IMR-90 (cell line): ENCODE measurements around the gene IRAK3. TPM values are rescaled to one million over a fixed set of nuclear protein-coding genes. Genes with fewer than 3 reads are reported as not detected.
"Not testable (repeated sequence)": the region's sequence is repeated elsewhere in the genome, so short reads cannot be mapped to it uniquely, and the experiment has no call there.

Source experiments
- ATAC-seq: fragments of 200-7000 bp; cut with Tn5 transposase; 2 replicates; pipeline ENCODE4 v1.9.1; 2020; ENCODE audit warnings: low read depth, mild to moderate bottlenecking, moderate library complexity
- BruUV-seq: library from RNA; stranded (reverse); fragments of 400-500 nt; replicated peaks from 2 replicates; lab custom pipeline; 2021; lab: Mats Ljungman, UMichigan
- CTCF ChIA-PET: fragments of 300-600 bp; formaldehyde crosslinking; extraction: SDS; loops from one replicate; lab custom pipeline; 2021; ENCODE audit warnings: antibody characterized with exemption; lab: Yijun Ruan, JAX
- POLR2A ChIA-PET: fragments of 300-600 bp; sonication (Branson Sonifier 250); formaldehyde crosslinking; loops from one replicate; lab custom pipeline; 2022; ENCODE audit warnings: antibody characterized with exemption; ENCODE audit not compliant: unreplicated experiment; lab: Charles Lee
- DNase-seq: peaks from one replicate; pipeline ENCODE4 v3.0.0; 2013
- H2AFZ ChIP-seq: replicated peaks from 2 replicates; pipeline ENCODE3; 2013; ENCODE audit warnings: low read length, mild to moderate bottlenecking; ENCODE audit not compliant: poor library complexity
- H2AK5ac ChIP-seq: 2 replicates; pipeline ENCODE4 v1.6.1; 2013; ENCODE audit warnings: low read depth, low read length, inconsistent platforms
- H2AK9ac ChIP-seq: replicated peaks from 2 replicates; pipeline ENCODE3; 2013; ENCODE audit warnings: mild to moderate bottlenecking, low read depth, low read length, moderate library complexity; ENCODE audit not compliant: poor library complexity
- H2BK120ac ChIP-seq: 2 replicates; pipeline ENCODE4 v1.6.1; 2013; ENCODE audit warnings: low read depth, low read length, inconsistent platforms
- H2BK15ac ChIP-seq: 3 replicates; pipeline ENCODE4 v1.6.1; 2013; ENCODE audit warnings: low read depth, low read length, inconsistent platforms
- H2BK20ac ChIP-seq: 2 replicates; pipeline ENCODE4 v1.6.1; 2013; ENCODE audit warnings: low read depth, mild to moderate bottlenecking, inconsistent platforms, low read length, moderate library complexity
- H2BK5ac ChIP-seq: 2 replicates; pipeline ENCODE4 v1.6.1; 2013; ENCODE audit warnings: mild to moderate bottlenecking, low read depth, low read length, inconsistent platforms; ENCODE audit not compliant: poor library complexity, severe bottlenecking
- H3K14ac ChIP-seq: replicated peaks from 2 replicates; pipeline ENCODE4 v1.6.1; 2013; ENCODE audit warnings: low read depth, low read length, inconsistent platforms
- H3K18ac ChIP-seq: 2 replicates; pipeline ENCODE4 v1.6.1; 2013; ENCODE audit warnings: low read depth, low read length, control low read depth
- H3K23ac ChIP-seq: 2 replicates; pipeline ENCODE4 v1.6.1; 2013; ENCODE audit warnings: low read depth, low read length, inconsistent platforms
- H3K27ac ChIP-seq: 2 replicates; pipeline ENCODE4 v1.5.1; 2013; ENCODE audit warnings: mild to moderate bottlenecking, control low read depth, low read length; ENCODE audit not compliant: insufficient read depth
- H3K27me3 ChIP-seq: 2 replicates; pipeline ENCODE4 v1.6.1; 2013; ENCODE audit warnings: low read length; ENCODE audit not compliant: control insufficient read depth, insufficient read depth
- H3K36me3 ChIP-seq: 2 replicates; pipeline ENCODE4 v1.6.1; 2013; ENCODE audit warnings: low read length, mixed read lengths; ENCODE audit not compliant: control insufficient read depth, insufficient read depth
- H3K4ac ChIP-seq: 2 replicates; pipeline ENCODE4 v1.6.1; 2013; ENCODE audit warnings: low read depth, low read length, inconsistent platforms
- H3K4me1 ChIP-seq: 2 replicates; pipeline ENCODE4 v1.6.1; 2013; ENCODE audit warnings: low read length, mixed read lengths; ENCODE audit not compliant: control insufficient read depth, insufficient read depth
- H3K4me2 ChIP-seq: 2 replicates; pipeline ENCODE4 v1.6.1; 2013; ENCODE audit warnings: low read depth, mild to moderate bottlenecking, control low read depth, low read length, moderate library complexity
- H3K4me3 ChIP-seq: 2 replicates; pipeline ENCODE4 v1.5.1; 2013; ENCODE audit warnings: low read depth, mild to moderate bottlenecking, control low read depth, low read length, moderate library complexity; ENCODE audit not compliant: insufficient read depth
- H3K56ac ChIP-seq: 2 replicates; pipeline ENCODE4 v1.6.1; 2013; ENCODE audit warnings: low read length, inconsistent platforms; ENCODE audit not compliant: insufficient read depth; ENCODE audit errors: extremely low read depth
- H3K79me1 ChIP-seq, 2 experiments: 2 replicates each; pipeline ENCODE4 v1.6.1; 2013; ENCODE audit warnings: low read length in 2 of 2, inconsistent platforms in 1 of 2, low read depth in 1 of 2
- H3K9ac ChIP-seq: 2 replicates; pipeline ENCODE4 v1.6.1; 2013; ENCODE audit warnings: low read depth, low read length, control low read depth
- H3K9me1 ChIP-seq: 2 replicates; pipeline ENCODE4 v1.6.1; 2013; ENCODE audit warnings: low read length, inconsistent platforms; ENCODE audit not compliant: insufficient read depth
- H3K9me3 ChIP-seq: 2 replicates; pipeline ENCODE4 v1.6.1; 2013; ENCODE audit warnings: low read length; ENCODE audit not compliant: control insufficient read depth, insufficient read depth
- H4K20me1 ChIP-seq: 2 replicates; pipeline ENCODE4 v1.6.1; 2013; ENCODE audit warnings: low read length, inconsistent platforms; ENCODE audit not compliant: insufficient read depth
- H4K5ac ChIP-seq: 2 replicates; pipeline ENCODE4 v1.6.1; 2013; ENCODE audit warnings: mild to moderate bottlenecking, low read depth, low read length, control low read depth
- H4K8ac ChIP-seq, 2 experiments: 2 replicates each; pipeline ENCODE4 v1.6.1; 2013; ENCODE audit warnings: low read depth in 2 of 2, low read length in 2 of 2, control low read depth in 1 of 2, inconsistent platforms in 1 of 2
- H4K91ac ChIP-seq: 2 replicates; pipeline ENCODE4 v1.6.1; 2013; ENCODE audit warnings: low read depth, low read length, inconsistent platforms; ENCODE audit not compliant: insufficient read depth
- WGBS, 2 experiments: methylation state at CpG; one replicate each; pipeline versions ENCODE4 v1.1.5 to v1.1.7; 2013; ENCODE audit warnings: missing lambda C conversion rate in 2 of 2; ENCODE audit not compliant: insufficient read length in 1 of 2; ENCODE audit errors: extremely low coverage in 2 of 2; 5-methylcytosine and 5-hydroxymethylcytosine counted together
- dilution Hi-C: fragments of 300-500 bp; cut with HindIII; formaldehyde crosslinking; loops from one replicate; pipeline ENCODE4 v1.14.3; 2018; ENCODE audit warnings: low sequenced_read_pairs; ENCODE audit not compliant: unreplicated experiment
- in situ Hi-C: fragments of 300-500 bp; cut with MboI; formaldehyde crosslinking; loops from 3 replicates; pipeline ENCODE4 v1.14.3; 2019; ENCODE audit warnings: low sequenced_read_pairs, inconsistent platforms, mixed read lengths
- intact Hi-C: fragments of 100-400 bp; cut with micrococcal nuclease; formaldehyde crosslinking; loops from 2 replicates; pipeline ENCODE4 v1.10.0; 2022
- polyA plus RNA-seq, 3 experiments: library from polyadenylated mRNA; depleted of rRNA; stranded (reverse); fragments of >200 nt; gene quantifications; 2 replicates each; pipeline ENCODE4 v1.2.3, GENCODE V29; 2012; ENCODE audit warnings: low replicate concordance in 1 of 3
- total RNA-seq: library from RNA; depleted of rRNA; stranded (reverse); fragments of >200 nt; gene quantifications from 2 replicates; pipeline ENCODE4 v1.2.3, GENCODE V29; 2012; rRNA removed

The IRAK3 gene
- total and polyA plus RNA-seq, 2 of the 4 experiments (the other 2 are of a cell fraction), result 0.53 to 0.72 TPM

DNA sequence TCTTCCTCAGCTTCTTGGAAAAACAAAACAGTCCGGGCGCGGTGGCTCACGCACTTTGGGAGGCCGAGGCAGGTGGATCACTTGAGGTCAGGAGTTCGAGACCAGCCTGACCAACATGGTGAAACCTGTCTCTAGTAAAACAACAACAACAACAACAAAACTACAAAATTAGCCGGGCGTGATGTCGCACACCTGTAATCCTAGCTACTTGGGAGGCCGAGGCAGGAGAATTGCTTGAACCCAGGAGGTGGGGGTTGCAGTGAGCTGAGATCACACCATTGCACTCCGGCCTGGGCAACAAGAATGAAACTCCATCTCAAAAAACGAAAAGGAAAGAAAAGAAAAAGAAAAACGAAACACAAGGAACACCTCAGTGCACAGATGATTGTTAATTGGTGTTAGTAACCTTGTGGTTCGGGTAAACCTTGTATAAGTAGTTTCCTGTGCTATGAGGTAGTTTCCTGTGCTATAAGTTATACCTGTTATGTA, 114.3 kb downstream of the IRAK3 start:
- H3K4me3 ChIP-seq, H3K9me1 ChIP-seq, H2BK120ac ChIP-seq, ATAC-seq, in situ Hi-C loops, H4K20me1 ChIP-seq, H4K8ac ChIP-seq, H3K14ac ChIP-seq, DNase-seq, H3K23ac ChIP-seq, H2AFZ ChIP-seq, H3K56ac ChIP-seq, POLR2A ChIA-PET, H3K9me3 ChIP-seq, H3K27me3 ChIP-seq, H3K36me3 ChIP-seq, H2AK9ac ChIP-seq, H2BK20ac ChIP-seq, H4K5ac ChIP-seq, H3K27ac ChIP-seq, intact Hi-C loops, H3K9ac ChIP-seq, BruUV-seq, H3K79me1 ChIP-seq, H2BK5ac ChIP-seq, H2BK15ac ChIP-seq, H4K91ac ChIP-seq, H2AK5ac ChIP-seq, H3K18ac ChIP-seq, dilution Hi-C loops, H3K4me1 ChIP-seq, H3K4ac ChIP-seq: not testable (repeated sequence)
- WGBS, 2 experiments, result 88% methylated on average over 5 of the region's 14 CpGs; no CpG with 5 or more reads in 1 of the 2 experiments
- peak overlapping the region; percentile 47 for H3K4me2 ChIP-seq
- CTCF ChIA-PET, result interaction anchor here (1.6 kb wide), 1 partner anchor 33 kb away, joined by 4 read pairs; no protein-coding TSS in a partner anchor

Other genes starting within 250 kb of the IRAK3 start
- gene LLPH, start 58.5 kb upstream of the IRAK3 start, total RNA-seq, result 2.7 and 9.2 TPM in 2 replicates
- gene LLPH, start 58.5 kb upstream of the IRAK3 start, polyA plus RNA-seq (2012; rRNA removed), result 13.0 and 17.0 TPM in 2 replicates
- gene TMBIM4, start 19.2 kb upstream of the IRAK3 start, total RNA-seq, result 59.3 and 89.7 TPM in 2 replicates
- gene TMBIM4, start 19.2 kb upstream of the IRAK3 start, polyA plus RNA-seq (2012; rRNA removed), result 33.7 and 38.7 TPM in 2 replicates
- 2.9 and 3.6 TPM in 2 replicates for gene HELB, start 113.3 kb downstream of the IRAK3 start, total RNA-seq
- 0.49 and 0.72 TPM in 2 replicates for gene HELB, start 113.3 kb downstream of the IRAK3 start, polyA plus RNA-seq (2012; rRNA removed)